ENCODE data around the gene PHF11.
"Not testable (repeated sequence)": the region's sequence is repeated elsewhere in the genome, so short reads cannot be mapped to it uniquely, and the experiment has no call there.

DNA sequence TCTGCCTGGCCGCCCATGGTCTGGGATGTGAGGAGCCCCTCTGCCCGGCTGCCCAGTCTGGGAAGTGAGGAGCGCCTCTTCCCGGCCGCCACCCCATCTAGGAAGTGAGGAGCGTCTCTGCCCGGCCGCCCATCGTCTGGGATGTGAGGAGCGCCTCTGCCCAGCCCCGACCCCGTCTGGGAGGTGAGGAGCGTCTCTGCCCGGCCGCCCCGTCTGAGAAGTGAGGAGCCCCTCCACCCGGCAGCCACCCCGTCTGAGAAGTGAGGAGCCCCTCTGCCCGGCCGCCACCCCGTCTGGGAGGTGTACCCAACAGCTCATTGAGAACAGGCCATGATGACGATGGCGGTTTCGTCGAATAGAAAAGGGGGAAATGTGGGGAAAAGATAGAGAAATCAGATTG, 69.7 kb downstream of the PHF11 start:
- TF ChIP-seq EP300 (IDR thresholded peaks at IDR 0.05; ENCODE audit: borderline replicate concordance in 1 of 2, low read depth in 2 of 2, low read length in 2 of 2): not testable (repeated sequence)
- TF ChIP-seq, protein P1, sequence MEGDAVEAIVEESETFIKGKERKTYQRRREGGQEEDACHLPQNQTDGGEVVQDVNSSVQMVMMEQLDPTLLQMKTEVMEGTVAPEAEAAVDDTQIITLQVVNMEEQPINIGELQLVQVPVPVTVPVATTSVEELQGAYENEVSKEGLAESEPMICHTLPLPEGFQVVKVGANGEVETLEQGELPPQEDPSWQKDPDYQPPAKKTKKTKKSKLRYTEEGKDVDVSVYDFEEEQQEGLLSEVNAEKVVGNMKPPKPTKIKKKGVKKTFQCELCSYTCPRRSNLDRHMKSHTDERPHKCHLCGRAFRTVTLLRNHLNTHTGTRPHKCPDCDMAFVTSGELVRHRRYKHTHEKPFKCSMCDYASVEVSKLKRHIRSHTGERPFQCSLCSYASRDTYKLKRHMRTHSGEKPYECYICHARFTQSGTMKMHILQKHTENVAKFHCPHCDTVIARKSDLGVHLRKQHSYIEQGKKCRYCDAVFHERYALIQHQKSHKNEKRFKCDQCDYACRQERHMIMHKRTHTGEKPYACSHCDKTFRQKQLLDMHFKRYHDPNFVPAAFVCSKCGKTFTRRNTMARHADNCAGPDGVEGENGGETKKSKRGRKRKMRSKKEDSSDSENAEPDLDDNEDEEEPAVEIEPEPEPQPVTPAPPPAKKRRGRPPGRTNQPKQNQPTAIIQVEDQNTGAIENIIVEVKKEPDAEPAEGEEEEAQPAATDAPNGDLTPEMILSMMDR (IDR thresholded peaks at IDR 0.05; ENCODE audit: control extremely low read depth in 1 of 3, insufficient read depth in 1 of 3, low read depth in 1 of 3, low read length in 3 of 3): not testable (repeated sequence)
